ENCODE results near the gene MTNR1B. TPM values are rescaled to one million over a fixed set of nuclear protein-coding genes. Genes with fewer than 3 reads are reported as not detected.

MTNR1B gene
- total RNA-seq, 1 donor from 2014 or later = not detected

- Histone ChIP-seq H3K36me3 (ENCODE audit: control insufficient read depth, insufficient read depth, low read length) (no peaks in the 10 kb centered on the region), H3K27me3 (ENCODE audit: control insufficient read depth, insufficient read depth, low read length) (no peaks in the 10 kb centered on the region), H3K4me3 (ENCODE audit: low read depth, low read length) (no peak overlapping the region)
- DNase-seq (ENCODE audit: low read depth) = no peak
- TF ChIP-seq CTCF (IDR thresholded peaks at IDR 0.05; ENCODE audit: insufficient read depth, low read length, poor library complexity, severe bottlenecking) = no peak
These were observed 8.0 kb downstream of the MTNR1B start for GRCh38 chr11:92977401-92977800.

- TF ChIP-seq CTCF (IDR thresholded peaks at IDR 0.05; ENCODE audit: insufficient read depth, low read length, poor library complexity, severe bottlenecking) = no peak
- Histone ChIP-seq H3K4me3 (ENCODE audit: low read depth, low read length) (no peak overlapping the region), H3K36me3 (ENCODE audit: control insufficient read depth, insufficient read depth, low read length) (no peaks in the 10 kb centered on the region), H3K27me3 (ENCODE audit: control insufficient read depth, insufficient read depth, low read length) (no peaks in the 10 kb centered on the region)
- DNase-seq (ENCODE audit: low read depth) = no peak
These were observed 9.0 kb downstream of the MTNR1B start for GRCh38 chr11:92978271-92979111.

- no peaks in the 10 kb centered on the region for H3K27me3 ChIP-seq (ENCODE audit: control insufficient read depth, insufficient read depth, low read length)
- TF ChIP-seq CTCF (IDR thresholded peaks at IDR 0.05; ENCODE audit: insufficient read depth, low read length, poor library complexity, severe bottlenecking) = no peak
- DNase-seq (ENCODE audit: low read depth) = no peak
- H3K4me3 ChIP-seq (ENCODE audit: low read depth, low read length) = no peak overlapping the region
- no peaks in the 10 kb centered on the region for H3K36me3 ChIP-seq (ENCODE audit: control insufficient read depth, insufficient read depth, low read length)
These were observed 9.7 kb downstream of the MTNR1B start for GRCh38 chr11:92979176-92979575.

- Histone ChIP-seq H3K27me3 (ENCODE audit: control insufficient read depth, insufficient read depth, low read length) (no peaks in the 10 kb centered on the region), H3K36me3 (ENCODE audit: control insufficient read depth, insufficient read depth, low read length) (no peaks in the 10 kb centered on the region), H3K4me3 (ENCODE audit: low read depth, low read length) (no peak overlapping the region)
- DNase-seq (ENCODE audit: low read depth) = no peak
- TF ChIP-seq CTCF (IDR thresholded peaks at IDR 0.05; ENCODE audit: insufficient read depth, low read length, poor library complexity, severe bottlenecking) = no peak
These were observed 10.9 kb downstream of the MTNR1B start for GRCh38 chr11:92980312-92980711.

GRCh38 chr11:92981508-92982043 is 12.1 kb downstream of the MTNR1B start:
- Histone ChIP-seq H3K4me3 (ENCODE audit: low read depth, low read length) (no peak overlapping the region), H3K27me3 (ENCODE audit: control insufficient read depth, insufficient read depth, low read length) (no peaks in the 10 kb centered on the region), H3K36me3 (ENCODE audit: control insufficient read depth, insufficient read depth, low read length) (no peaks in the 10 kb centered on the region)
- TF ChIP-seq CTCF (IDR thresholded peaks at IDR 0.05; ENCODE audit: insufficient read depth, low read length, poor library complexity, severe bottlenecking) = no peak
- DNase-seq (ENCODE audit: low read depth) = no peak

Data from kidney epithelial cell (primary cell).